Measurements from ENCODE around the gene ZNF512B.
"Not testable (repeated sequence)": the region's sequence is repeated elsewhere in the genome, so short reads cannot be mapped to it uniquely, and the experiment has no call there.

Gene ZNF512B

DNA sequence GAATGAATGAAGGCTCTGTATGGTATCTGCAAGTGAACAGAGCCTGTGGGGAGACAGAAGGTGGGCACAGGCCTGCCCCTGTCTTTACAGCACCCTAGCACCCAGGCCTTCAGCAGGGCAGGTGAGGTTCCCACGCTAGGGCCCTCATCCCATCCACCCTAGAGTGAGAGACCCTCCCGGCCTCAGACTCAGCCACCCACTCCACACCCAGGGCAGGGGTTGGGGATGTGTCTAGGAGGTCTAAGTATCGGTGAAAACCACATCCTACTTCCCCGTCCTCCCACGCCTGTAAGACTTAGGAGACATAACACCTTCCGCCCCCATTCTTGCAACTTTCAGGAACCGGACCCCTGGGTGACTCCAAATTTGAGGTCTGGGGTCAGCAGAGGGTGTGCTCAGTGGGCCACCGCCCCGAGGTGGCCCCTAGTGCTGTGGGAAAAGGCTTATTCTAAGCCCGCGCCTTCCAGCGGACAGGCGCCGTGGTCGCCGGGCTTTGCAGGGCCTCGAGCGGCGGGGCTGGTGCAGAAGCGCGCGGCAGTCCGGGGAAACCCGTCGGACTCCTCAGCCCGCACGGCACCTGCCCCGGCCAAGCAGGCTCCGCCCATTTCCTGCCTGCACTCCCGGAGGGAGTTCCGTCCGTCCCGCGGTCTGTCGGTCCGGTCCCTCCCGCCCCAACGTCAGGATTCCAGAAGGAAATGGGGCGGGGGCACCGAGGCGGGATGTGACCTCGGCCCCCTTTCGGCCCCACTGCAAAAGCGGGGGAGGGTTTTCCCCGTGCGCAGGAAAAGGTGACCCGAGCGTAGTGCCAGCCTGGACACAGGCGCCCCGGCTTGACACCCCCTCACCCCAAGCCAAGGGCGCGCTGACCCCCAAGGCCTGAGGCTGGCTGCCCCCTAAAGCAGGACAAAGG, 8.8 kb upstream of the ZNF512B start:
- DNase-seq (ENCODE audit: low spot score), result no peak

DNA sequence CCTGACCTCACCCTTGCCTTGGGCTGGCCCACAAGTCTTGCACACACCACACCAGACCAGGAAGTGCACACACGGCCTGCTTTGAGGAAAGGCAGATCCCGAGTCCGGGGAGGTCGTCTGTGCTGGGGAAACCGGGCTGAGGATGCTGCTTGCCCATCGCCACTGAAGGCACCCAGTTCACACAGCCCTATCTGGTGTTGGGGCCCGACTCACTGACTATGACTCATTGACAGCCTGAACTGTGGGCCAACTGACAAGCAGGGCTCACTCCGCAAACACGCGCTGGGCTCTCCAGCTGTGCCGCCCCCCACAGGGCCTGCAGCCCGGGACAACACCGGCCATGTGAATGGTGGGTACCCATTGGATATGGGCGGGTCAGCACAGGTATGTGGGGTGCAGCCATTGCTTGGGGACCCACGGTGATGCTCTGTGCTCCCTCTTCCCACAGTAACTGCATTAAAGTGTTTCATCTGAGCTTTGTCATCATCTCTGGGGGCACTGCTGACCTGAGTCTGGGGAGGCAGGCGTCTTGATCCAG, 8.1 kb upstream of the ZNF512B start:
- DNase-seq (ENCODE audit: low spot score), result no peak

- DNase-seq (ENCODE audit: low spot score), result no peak
Measured at GRCh38 chr20:63976980-63977738, 7.4 kb upstream of the ZNF512B start.

- not testable (repeated sequence) for DNase-seq (ENCODE audit: low spot score)
Measured at GRCh38 chr20:63976511-63976910, 6.8 kb upstream of the ZNF512B start.

GRCh38 chr20:63974402-63975200, 4.9 kb upstream of the ZNF512B start:
- DNase-seq (ENCODE audit: low spot score), result no peak

DNA sequence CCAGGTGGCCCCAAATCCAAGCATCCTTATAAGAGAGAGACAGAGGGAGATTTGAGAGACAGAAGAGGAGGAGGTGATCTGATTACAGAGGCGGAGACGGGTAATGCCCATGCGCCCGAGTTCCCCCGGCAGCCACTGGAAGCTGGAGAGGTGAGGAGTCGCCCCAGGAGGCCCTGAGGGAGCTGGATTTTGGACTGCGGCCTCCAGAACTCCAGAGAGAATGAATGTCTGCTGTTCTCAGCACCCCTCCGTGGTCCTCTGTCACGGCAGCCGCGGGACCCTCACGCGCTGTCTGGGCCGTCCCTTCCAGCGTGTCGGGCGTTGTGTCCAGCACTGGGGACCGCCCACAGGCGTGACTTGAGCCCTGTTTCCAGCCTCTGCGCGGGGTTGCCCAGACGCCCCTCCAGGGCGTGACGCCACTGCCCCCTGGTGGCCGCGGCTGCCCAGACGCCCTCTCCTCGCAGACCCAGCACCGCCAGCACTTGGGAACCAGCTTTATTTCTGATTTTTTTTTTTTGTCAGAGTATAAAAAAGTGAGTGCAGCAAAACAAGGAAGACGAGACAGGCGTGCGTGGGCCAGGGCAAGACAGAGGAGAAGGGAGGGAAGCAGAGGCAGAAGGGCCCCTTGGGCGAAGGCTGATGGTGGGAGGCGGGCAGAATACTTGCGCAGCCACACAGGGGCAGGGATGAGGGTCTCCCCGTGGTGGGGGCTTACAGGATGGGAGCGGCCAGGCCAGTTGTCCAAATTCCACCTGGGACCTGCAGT, 4.1 kb upstream of the ZNF512B start:
- DNase-seq (ENCODE audit: low spot score), result peak; percentile 90

DNA sequence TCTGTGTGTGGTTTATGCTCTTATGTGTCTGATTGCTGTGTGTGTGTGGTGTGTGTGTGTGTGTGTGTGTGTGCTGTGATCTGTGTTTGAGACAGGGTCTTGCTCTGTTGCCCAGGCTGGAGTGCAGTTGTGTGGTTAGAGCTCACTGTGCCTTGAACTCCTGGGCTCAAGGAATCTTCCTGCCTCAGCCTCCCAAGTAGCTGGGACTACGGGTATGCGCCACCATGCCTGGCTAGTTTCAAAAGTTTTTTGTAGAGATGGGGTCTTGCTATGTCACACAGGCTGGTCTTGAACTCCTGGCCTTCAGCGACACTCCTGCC, 3.4 kb upstream of the ZNF512B start:
- DNase-seq (ENCODE audit: low spot score), result no peak

DNA sequence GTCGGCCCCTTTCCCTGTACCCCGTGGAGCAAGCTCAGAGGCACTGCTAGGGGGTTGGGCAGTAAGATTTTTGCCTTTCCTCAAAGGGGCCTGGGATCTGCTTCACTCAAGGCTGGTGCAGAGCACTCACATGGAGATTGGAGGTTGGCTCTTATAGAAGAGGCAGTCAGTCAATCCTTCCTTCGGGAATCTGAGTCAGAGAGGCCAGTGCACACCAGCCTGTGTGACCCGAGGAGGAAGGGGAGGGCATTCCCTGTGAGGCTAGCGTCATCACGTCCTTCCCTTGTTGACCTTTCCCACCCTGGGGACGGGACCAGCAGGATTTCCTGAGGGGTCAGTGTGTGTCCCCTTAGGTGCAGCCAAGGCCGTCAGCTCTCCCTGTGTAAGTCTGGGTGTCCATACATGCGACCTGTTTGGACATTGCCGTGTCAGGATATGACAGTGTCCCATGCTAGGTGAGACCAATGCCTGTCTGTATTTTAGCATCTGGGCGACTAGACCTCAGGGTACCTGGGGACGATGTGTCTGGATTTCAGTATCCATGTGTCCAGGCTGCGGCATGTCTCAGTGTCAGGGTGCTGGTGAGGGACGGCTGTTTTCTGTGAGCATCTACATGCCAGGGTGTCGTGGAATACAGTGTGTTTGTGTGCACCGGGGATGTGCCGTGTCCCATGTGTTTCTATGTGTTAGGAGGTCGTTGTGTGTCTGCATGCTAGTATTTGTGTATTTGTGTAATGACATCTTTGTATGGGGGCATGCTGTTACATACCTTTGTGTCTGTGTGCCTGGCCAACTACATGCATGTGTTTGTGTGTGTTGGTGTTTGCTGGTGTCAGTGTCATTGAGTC, 2.8 kb upstream of the ZNF512B start:
- DNase-seq (ENCODE audit: low spot score), result no peak

DNA sequence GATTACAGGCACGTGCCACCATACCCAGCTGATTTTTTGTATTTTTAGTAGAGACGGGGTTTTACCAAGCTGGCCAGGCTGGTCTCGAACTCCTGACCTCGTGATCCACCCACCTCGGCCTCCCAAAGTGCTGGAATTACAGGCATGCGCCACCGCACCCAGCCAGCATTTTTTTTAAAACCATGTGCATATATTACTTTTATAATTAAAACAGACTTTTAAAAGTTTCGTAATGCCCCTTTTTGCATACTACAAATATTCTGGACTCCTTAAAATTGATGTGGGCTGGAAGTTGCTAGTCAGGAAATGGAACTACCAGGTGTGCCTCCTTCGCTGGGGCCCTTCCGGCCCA, 2.2 kb upstream of the ZNF512B start:
- not testable (repeated sequence) for DNase-seq (ENCODE audit: low spot score)

- no peak for DNase-seq (ENCODE audit: low spot score)
Measured at GRCh38 chr20:63970714-63971431, 1.1 kb upstream of the ZNF512B start.

- DNase-seq (ENCODE audit: low spot score), result peak; percentile 2
Measured at GRCh38 chr20:63968928-63969760, 586 bp downstream of the ZNF512B start.

GRCh38 chr20:63968136-63968927, 1.4 kb downstream of the ZNF512B start:
- peak; percentile 2 for DNase-seq (ENCODE audit: low spot score)

GRCh38 chr20:63967330-63968135, 2.2 kb downstream of the ZNF512B start:
- no peak for DNase-seq (ENCODE audit: low spot score)

DNA sequence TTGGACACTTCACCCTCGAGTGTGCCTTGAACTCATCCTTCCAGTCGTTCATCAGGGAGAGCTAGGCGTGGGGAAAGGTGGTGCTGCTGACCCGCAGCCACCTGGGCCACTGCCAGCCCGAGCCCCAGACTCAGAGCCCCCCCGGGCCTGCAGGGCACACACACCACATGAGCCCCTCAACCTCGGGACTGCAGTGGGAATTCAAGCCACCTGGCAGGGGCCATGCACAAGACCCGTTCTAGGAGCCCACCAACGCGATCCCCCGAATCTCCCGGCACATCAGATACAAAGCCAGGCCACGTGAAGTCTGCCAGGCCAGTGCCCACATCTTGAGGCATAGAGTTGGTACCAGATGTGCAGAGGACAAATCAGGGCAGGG, 2.8 kb downstream of the ZNF512B start:
- no peak for DNase-seq (ENCODE audit: low spot score)

GRCh38 chr20:63966172-63966943, 3.4 kb downstream of the ZNF512B start:
- no peak for DNase-seq (ENCODE audit: low spot score)

DNA sequence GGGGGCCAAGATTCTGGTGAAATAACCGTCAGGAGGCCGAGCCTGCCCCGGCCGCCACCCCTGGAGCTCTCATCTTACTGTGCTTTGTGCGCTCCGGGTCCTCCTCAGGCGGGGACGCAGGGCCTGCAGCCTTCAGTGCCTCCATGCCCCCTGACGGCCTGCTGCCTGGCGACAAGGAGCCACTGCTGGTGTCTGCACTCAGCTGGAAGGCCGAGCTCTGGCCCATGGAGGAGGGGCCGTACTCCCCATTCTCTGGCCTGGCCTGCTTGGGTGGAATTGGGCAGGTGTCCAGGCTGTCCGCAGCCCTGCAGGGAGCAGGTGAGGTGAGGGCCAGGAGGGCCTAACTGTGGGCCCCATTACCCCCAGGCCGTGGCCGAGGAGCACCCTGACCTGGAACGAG, 5.3 kb downstream of the ZNF512B start:
- DNase-seq (ENCODE audit: low spot score), result no peak

All from Ammon's horn (tissue), 1 donor.